A549 (cell line): ENCODE measurements around the gene ANKRD11.

Experiments used
- CTCF ChIP-seq: fragments of >200 bp; sonication (Bioruptor Twin); formaldehyde crosslinking; IDR thresholded peaks from 3 replicates; pipeline ENCODE4 v1.5.1; 2016
- HDAC2 ChIP-seq: fragments of 200-600 bp; sonication (generic); IDR thresholded peaks from 2 replicates; pipeline ENCODE4 v1.6.1; 2016
- HES2 ChIP-seq: fragments of >200 bp; sonication (Bioruptor Twin); formaldehyde crosslinking; IDR thresholded peaks from 2 replicates; pipeline ENCODE4 v1.6.1; 2016
- JUNB ChIP-seq: fragments of >200 bp; sonication (Bioruptor Twin); formaldehyde crosslinking; IDR thresholded peaks from 2 replicates; pipeline ENCODE4 v1.6.1; 2016
- MAX ChIP-seq: IDR thresholded peaks from 2 replicates; pipeline ENCODE4 v1.6.1; 2012
- NR3C1 ChIP-seq: fragments of >200 bp; sonication (Bioruptor Twin); formaldehyde crosslinking; IDR thresholded peaks from 3 replicates; pipeline ENCODE4 v1.6.1; 2017
- POLR2A ChIP-seq: IDR thresholded peaks from 2 replicates; pipeline ENCODE4 v1.6.1; 2012; ENCODE audit warnings: mild to moderate bottlenecking, low read length

- TF ChIP-seq CTCF (no peak), HDAC2 (no peak), HES2 (no peak), MAX (no peak), NR3C1 (no peak), POLR2A (no peak), JUNB (no peak)
Observed at GRCh38 chr16:89410322-89410721, 80.0 kb downstream of the ANKRD11 start.
